Rectal smooth muscle tissue (tissue), 1 donor: Measurements from ENCODE around the gene SLC4A8.

Experiments used
- H3K27ac ChIP-seq: one replicate; pipeline ENCODE4 v1.7.0; 2013; ENCODE audit warnings: low read depth, low read length, inconsistent platforms
- H3K27me3 ChIP-seq: one replicate; pipeline ENCODE4 v1.7.0; 2013; ENCODE audit warnings: low read length; ENCODE audit not compliant: control insufficient read depth, insufficient read depth
- H3K36me3 ChIP-seq: one replicate; pipeline ENCODE4 v1.7.0; 2013; ENCODE audit warnings: low read length; ENCODE audit not compliant: control insufficient read depth, insufficient read depth
- H3K4me1 ChIP-seq: one replicate; pipeline ENCODE4 v1.7.0; 2013; ENCODE audit warnings: low read length; ENCODE audit not compliant: control insufficient read depth, insufficient read depth
- H3K4me3 ChIP-seq: one replicate; pipeline ENCODE4 v1.7.0; 2013; ENCODE audit warnings: low read length
- H3K9ac ChIP-seq: one replicate; pipeline ENCODE4 v1.7.0; 2013; ENCODE audit warnings: low read length

Gene SLC4A8

DNA sequence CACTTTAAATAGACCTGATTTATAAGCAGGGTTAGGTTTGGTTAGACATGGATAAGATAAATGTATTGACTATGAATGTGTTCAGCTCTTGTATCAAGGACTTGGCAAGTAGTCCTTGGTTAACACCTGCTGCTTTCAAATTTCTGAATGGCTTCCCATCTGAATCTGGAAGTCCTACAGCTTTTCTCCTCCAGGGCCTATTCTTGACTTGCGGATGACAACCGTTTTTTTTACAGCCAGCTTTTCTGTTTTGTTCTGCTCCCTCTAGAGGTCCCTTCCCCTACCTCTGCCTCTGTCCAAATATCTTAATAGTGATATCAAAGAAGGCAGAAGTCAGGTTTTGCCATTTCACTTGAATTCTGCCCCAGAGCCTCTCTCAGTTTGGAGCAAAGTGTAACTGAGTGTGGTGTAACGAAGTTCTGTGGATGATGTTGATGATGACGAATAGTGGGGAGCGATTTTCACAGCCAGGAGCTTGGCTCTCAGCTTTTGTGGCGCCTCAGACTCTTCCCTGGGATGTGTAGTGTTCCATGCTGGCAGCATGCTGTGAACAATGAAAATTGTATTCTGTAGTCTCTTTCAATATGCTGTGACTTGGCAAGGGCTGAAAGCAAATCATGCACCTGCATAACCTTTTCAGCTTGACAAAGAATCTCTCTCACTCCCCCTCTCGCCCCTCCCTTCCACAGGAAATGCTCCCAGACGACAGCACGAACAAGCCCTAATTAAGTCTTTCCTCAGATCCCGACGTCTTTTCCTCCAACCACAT lies 5.0 kb upstream of the SLC4A8 start:
- no peak overlapping the region for H3K9ac ChIP-seq
- no peak overlapping the region for H3K27ac ChIP-seq
- H3K36me3 ChIP-seq = no peaks in the 10 kb centered on the region
- H3K27me3 ChIP-seq = peaks cover 4% of the 10 kb centered on the region
- H3K4me3 ChIP-seq = no peak overlapping the region
- H3K4me1 ChIP-seq = no peaks in the 10 kb centered on the region

DNA sequence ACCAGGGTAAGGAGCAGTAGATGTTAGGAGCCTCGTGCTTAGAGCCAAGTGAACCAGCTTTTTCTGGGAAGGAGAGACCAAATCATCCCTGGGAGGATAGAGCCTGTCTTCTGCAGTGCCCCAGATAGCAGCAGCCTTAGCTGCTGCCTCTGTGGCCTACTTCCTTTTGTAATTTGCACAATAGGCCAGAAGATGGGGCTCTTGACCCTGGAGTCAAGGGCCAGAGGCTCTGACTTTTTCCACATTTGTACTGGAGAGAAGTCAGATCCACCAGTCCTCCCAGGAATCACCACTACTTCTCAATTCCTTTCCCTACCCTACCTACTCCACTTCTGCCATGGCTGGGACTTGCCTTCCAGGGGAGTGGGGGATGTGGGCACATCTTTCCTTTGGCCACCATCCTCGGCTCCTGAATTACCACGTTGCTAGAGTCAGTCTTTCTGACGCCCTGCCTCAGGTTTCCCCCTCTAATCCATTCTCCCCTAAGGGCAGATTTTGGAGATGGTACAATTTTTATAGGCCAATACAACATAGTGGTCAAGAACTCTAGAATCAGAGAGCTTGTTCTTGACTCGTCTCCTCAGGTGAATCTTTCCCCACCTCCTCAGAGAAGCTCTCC lies 3.3 kb upstream of the SLC4A8 start:
- H3K4me3 ChIP-seq = no peak overlapping the region
- H3K27ac ChIP-seq = no peak overlapping the region

DNA sequence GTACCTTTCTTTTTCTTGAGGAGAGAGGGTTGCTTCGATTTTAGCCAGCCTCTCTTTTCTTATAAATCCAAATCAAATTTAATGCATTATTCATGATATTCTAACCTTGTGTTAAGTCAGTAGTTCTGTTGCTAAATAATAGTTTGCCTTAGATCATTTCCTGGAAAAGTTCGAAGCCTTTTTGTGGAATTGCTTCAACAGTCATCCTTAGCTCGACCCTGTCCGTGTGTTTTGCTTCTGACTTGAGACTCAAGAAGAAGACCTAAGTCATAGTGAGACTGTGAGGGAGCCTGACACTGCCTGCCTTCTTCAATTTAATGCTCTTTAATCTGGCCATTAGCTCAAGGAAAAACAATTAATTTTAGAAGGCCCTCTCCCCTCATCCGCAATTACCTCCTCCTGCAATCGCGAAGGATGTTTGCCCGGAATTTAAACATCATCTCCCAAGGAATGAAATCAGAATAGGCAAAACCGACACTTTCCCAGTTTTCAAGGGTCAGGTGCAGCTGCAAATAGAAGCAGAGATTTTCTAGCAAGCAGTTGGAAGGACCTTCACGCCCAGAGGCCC lies 453 bp upstream of the SLC4A8 start:
- Histone ChIP-seq H3K4me3 (peak overlapping the region; percentile 42), H3K27ac (no peak overlapping the region), H3K27me3 (peaks cover 4% of the 10 kb centered on the region), H3K36me3 (no peaks in the 10 kb centered on the region), H3K9ac (no peak overlapping the region), H3K4me1 (no peaks in the 10 kb centered on the region)

More for the DNA sequence above, 3.3 kb upstream of the SLC4A8 start:
- peaks cover 4% of the 10 kb centered on the region for H3K27me3 ChIP-seq
- no peaks in the 10 kb centered on the region for H3K4me1 ChIP-seq
- H3K36me3 ChIP-seq = no peaks in the 10 kb centered on the region
- H3K9ac ChIP-seq = no peak overlapping the region

DNA sequence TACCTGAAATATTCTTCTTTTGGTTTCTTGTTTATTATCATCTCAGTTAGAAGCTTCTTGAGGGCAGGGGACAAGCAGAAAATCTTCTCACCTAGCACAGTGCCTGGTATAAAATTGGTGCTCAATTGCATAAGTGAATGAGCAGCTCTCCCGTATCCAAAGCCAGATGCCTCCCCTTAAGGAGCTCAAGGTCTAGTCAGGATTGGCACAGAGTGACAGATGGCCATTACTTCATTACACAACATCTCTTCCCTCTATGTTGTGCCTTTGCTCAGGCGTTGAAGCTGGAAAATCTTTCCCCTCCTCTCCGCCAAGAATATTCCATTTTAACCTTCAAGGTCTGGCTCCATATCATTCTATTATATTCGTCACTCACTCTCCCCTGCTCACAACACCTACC lies 3.6 kb downstream of the SLC4A8 start:
- Histone ChIP-seq H3K9ac (no peak overlapping the region), H3K27me3 (no peaks in the 10 kb centered on the region), H3K4me1 (no peaks in the 10 kb centered on the region), H3K36me3 (no peaks in the 10 kb centered on the region), H3K27ac (no peak overlapping the region), H3K4me3 (no peak overlapping the region)

DNA sequence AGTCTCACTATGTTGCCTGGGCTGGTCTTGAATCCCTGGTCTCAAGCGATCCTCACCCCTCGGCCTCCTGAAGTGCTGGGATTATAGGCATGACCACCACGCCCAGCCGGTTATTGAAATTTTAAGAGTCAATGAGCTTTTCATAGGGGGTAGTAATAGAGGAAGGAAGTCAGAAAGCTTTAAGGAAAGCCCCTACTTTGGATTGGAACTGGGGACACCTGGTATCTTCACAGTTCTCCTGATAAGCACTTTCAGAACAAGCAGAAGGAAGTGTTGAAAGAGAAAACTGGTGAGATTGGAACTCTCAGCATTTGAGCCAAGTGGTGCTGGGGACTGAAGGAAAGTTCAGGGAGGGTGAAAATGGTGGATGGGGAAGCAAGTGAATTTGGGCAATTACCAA lies 5.1 kb downstream of the SLC4A8 start:
- Histone ChIP-seq H3K27ac (no peak overlapping the region), H3K36me3 (no peaks in the 10 kb centered on the region)

DNA sequence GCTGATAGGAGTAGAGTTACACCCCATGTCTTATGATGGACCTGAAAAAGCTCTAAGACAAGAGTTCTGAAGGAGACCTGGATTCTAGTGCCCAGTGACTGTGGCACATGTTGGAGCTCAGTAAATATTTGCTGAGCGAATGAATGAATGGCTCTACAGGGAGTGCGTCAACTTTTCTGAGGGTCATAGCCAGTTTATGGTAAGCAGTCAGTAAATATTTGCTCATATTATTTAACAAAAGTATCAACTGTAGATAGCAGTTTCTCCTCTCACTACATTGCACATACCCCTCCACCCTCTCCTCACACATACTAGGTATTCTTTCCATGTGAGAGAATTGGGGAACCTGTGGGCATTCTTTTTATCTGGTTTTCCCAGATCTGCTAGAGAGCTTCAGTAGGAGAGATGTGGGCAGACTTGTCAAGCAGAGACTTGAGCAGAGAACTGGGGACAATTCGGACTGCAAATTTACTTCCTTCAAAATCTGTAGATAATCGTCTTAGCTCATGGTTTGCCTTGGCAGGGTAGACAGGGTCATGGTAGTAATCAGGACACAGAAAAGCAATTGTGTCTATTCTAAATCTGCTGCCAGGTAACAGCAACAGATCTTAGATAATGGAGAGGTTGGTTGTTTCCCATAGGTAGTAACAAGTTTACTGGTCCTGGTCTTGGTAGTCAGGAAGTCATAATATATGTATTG lies 5.7 kb downstream of the SLC4A8 start:
- Histone ChIP-seq H3K4me1 (no peaks in the 10 kb centered on the region), H3K9ac (no peak overlapping the region), H3K27ac (no peak overlapping the region), H3K36me3 (no peaks in the 10 kb centered on the region), H3K27me3 (no peaks in the 10 kb centered on the region), H3K4me3 (no peak overlapping the region)

More for the DNA sequence above, 5.1 kb downstream of the SLC4A8 start:
- Histone ChIP-seq H3K27me3 (no peaks in the 10 kb centered on the region), H3K4me3 (no peak overlapping the region), H3K4me1 (no peaks in the 10 kb centered on the region), H3K9ac (no peak overlapping the region)

DNA sequence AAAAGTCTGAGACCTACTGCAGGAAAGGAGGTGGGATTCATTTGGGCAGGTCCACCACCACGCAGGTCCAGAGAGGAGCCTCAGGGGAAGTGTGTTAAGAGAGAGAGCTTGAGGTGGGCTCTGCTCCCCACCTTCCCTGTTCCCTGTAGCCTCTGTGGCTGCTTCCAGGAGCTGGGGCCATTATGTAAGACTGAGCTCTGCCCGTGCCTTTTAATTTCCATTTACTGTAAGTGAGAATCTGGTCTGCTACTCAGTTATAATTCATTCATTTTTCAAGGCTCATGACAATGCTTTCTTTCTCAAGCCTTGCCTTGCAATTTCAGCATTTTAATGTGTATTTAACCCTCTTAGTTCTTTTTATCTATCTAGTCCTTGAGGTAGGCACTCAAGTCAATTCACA lies 8.3 kb downstream of the SLC4A8 start:
- Histone ChIP-seq H3K36me3 (no peaks in the 10 kb centered on the region), H3K4me1 (no peaks in the 10 kb centered on the region), H3K9ac (no peak overlapping the region), H3K4me3 (no peak overlapping the region), H3K27me3 (no peaks in the 10 kb centered on the region), H3K27ac (no peak overlapping the region)

DNA sequence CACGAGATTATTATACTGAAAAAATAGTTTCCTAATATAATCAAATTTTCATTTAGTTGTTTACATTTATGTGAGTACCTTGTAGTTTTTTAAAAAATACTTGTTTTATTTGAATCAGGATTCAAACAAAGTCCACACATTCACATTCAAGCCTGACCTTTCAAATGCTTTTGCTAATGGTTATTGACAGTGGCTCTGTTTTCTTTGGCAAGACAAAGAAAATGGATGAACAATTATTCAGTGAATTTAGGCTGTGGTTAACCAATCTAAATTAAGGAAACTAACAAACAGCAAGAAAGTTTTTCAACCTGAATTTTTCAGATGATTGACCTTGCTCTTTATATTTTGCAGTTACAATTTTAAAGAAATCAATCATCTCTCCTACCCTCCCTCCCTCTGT lies 9.7 kb downstream of the SLC4A8 start:
- Histone ChIP-seq H3K27ac (no peak overlapping the region), H3K27me3 (no peaks in the 10 kb centered on the region), H3K36me3 (no peaks in the 10 kb centered on the region), H3K4me3 (no peak overlapping the region), H3K9ac (no peak overlapping the region), H3K4me1 (no peaks in the 10 kb centered on the region)

DNA sequence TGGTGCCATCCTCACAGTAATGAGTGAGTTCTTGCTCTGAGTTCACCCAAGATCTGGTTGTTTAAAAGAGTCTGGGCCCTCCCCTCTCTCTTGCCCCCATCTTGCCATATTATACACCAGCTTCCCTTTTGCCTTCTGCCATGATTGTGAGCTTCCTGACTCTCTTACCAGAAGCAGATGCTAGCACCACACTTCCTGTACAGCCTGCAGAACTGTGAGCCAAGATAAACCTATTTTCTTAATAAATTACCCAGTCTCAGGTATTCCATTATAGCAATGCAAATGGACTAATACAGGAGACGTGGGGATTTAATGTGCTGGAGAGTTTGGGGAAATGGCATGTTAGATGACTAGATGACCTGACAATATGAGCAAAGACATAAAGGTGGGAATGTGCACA lies 12.8 kb downstream of the SLC4A8 start:
- Histone ChIP-seq H3K4me1 (no peaks in the 10 kb centered on the region), H3K27me3 (no peaks in the 10 kb centered on the region), H3K27ac (no peak overlapping the region), H3K4me3 (no peak overlapping the region), H3K9ac (no peak overlapping the region), H3K36me3 (no peaks in the 10 kb centered on the region)

DNA sequence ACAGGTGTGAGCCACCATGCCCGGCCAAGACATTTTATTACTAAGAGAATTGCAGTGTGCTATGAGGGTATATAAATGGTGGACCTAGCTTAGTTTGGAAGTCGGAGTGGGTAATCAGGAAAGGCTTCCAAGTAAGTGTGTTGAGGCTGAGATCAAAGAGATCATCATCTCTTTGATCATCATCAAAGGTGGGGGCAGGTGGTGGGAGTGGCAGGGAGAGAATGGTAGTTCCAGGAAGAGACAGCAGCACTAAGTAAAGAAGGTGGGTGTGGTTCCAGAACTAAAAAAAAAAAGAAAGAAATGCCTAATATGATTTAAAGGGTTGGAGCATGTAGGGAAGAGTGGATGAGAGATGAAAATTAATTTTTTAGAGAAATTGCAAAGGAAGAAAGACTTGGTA lies 14.7 kb downstream of the SLC4A8 start:
- H3K4me1 ChIP-seq = no peaks in the 10 kb centered on the region
- H3K27ac ChIP-seq = no peak overlapping the region
- no peaks in the 10 kb centered on the region for H3K27me3 ChIP-seq
- no peak overlapping the region for H3K9ac ChIP-seq
- no peak overlapping the region for H3K4me3 ChIP-seq
- H3K36me3 ChIP-seq = no peaks in the 10 kb centered on the region

DNA sequence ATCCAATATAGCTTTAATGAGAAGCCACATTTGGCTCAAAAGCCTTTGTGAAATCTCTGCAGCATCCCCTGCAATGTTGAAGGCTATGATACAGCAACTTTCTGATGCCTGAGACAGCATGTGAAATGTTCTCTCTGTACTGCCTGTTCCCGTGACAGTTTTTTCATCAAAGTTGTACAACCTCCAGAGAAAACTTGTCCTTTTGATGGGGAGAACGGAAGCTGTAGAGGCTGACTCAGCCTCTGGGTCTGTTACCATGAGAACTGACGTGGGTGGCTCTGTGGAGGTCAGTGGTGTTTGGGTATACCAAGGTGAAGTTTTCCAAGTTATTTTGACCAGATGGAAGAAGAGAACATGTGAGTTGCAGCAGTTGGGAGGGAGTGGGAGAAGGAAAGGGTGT lies 17.0 kb downstream of the SLC4A8 start:
- Histone ChIP-seq H3K36me3 (no peaks in the 10 kb centered on the region), H3K4me3 (no peak overlapping the region), H3K9ac (no peak overlapping the region), H3K4me1 (no peaks in the 10 kb centered on the region), H3K27me3 (no peaks in the 10 kb centered on the region), H3K27ac (no peak overlapping the region)

DNA sequence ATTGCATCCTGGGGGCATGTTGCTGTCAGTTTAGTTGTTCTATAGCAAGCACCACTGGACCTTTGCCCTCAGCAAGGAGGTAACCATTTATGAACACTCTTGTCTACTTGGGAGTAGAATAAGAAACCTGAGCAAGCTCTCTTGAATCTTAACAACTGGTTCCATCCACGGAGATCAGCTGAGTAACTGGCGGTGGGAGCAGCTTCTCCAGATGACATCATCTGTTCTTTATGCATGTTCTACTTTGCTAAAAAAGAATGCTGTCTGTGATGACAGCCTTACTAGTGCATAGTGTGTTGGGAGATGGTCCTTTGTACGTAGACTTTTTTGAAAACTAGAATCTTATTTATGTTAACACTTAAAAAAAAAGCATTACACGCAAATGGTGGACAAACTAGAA lies 17.7 kb downstream of the SLC4A8 start:
- no peak overlapping the region for H3K27ac ChIP-seq
- no peaks in the 10 kb centered on the region for H3K4me1 ChIP-seq
- H3K9ac ChIP-seq = no peak overlapping the region
- H3K27me3 ChIP-seq = no peaks in the 10 kb centered on the region
- no peak overlapping the region for H3K4me3 ChIP-seq
- no peaks in the 10 kb centered on the region for H3K36me3 ChIP-seq
